ENCODE data around the gene SCN4B. TPM values are rescaled to one million over a fixed set of nuclear protein-coding genes. Genes with fewer than 3 reads are reported as not detected.

SCN4B gene
- total RNA-seq, 1 donor from 2014 or later, result 3.6 TPM

DNA sequence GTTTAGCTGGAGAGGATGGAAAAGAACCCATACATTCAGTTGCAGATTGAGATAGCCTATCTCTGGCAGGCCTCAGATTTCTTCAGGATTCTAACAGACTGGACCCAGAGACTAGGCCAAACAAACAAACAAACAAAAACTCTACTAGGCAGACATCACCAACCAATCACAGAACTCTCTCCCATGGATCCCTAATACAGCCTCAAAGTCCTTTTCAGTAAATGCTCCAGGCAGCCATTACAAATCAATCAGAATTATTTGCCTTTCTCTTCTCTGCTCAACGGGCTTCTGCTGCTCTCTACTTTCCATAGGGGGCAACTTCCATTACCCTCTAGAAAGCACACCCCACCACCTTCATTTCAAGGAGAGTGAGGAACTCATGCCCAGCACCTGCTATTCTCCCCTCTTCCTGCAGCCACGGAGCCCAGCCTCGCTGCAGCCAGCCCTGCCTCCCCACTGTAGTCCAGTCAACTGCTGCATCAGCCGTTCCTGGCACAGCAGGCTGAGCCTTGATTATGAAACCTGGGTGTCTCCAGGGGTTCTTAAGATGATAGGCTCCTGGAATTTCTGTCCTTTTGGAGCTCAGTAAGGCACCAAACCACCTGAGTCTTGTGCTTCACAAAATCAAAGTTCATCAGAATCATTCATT lies 46.8 kb downstream of the SCN4B start:
- DNase-seq (ENCODE audit: low spot score), result no peak
- no peak overlapping the region for H3K27ac Mint-ChIP-seq
- Histone ChIP-seq H3K9ac (no peak overlapping the region), H2AFZ (replicated peaks) (peak overlapping the region; percentile 96), H3K36me3 (no peaks in the 10 kb centered on the region), H3K27me3 (no peaks in the 10 kb centered on the region), H3K79me2 (ENCODE audit: low read depth) (no peaks in the 10 kb centered on the region), H3K4me2 (no peak overlapping the region), H3K27ac (no peak overlapping the region), H3F3A (ENCODE audit: low read depth) (no peaks in the 10 kb centered on the region), H3K4me1 (peaks cover 2% of the 10 kb centered on the region), H3K9me3 (ENCODE audit: low read depth) (no peaks in the 10 kb centered on the region), H3K4me3 (no peak overlapping the region), H4K20me1 (ENCODE audit: low read depth) (no peaks in the 10 kb centered on the region)
- H3K4me3 Mint-ChIP-seq, result no peak overlapping the region
- H3K9me3 Mint-ChIP-seq, result no peaks in the 10 kb centered on the region
- peaks cover 14% of the 10 kb centered on the region for H3K27me3 Mint-ChIP-seq (ENCODE audit: insufficient read depth, low read depth)
- no peaks in the 10 kb centered on the region for H3K36me3 Mint-ChIP-seq
- no peaks in the 10 kb centered on the region for H3K4me1 Mint-ChIP-seq
- TF ChIP-seq EZH2phosphoT487 (IDR thresholded peaks at IDR 0.05) (no peak), EZH2 (IDR thresholded peaks at IDR 0.05) (no peak)
- TF ChIP-seq, protein P1, sequence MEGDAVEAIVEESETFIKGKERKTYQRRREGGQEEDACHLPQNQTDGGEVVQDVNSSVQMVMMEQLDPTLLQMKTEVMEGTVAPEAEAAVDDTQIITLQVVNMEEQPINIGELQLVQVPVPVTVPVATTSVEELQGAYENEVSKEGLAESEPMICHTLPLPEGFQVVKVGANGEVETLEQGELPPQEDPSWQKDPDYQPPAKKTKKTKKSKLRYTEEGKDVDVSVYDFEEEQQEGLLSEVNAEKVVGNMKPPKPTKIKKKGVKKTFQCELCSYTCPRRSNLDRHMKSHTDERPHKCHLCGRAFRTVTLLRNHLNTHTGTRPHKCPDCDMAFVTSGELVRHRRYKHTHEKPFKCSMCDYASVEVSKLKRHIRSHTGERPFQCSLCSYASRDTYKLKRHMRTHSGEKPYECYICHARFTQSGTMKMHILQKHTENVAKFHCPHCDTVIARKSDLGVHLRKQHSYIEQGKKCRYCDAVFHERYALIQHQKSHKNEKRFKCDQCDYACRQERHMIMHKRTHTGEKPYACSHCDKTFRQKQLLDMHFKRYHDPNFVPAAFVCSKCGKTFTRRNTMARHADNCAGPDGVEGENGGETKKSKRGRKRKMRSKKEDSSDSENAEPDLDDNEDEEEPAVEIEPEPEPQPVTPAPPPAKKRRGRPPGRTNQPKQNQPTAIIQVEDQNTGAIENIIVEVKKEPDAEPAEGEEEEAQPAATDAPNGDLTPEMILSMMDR (IDR thresholded peaks at IDR 0.05), result no peak

DNA sequence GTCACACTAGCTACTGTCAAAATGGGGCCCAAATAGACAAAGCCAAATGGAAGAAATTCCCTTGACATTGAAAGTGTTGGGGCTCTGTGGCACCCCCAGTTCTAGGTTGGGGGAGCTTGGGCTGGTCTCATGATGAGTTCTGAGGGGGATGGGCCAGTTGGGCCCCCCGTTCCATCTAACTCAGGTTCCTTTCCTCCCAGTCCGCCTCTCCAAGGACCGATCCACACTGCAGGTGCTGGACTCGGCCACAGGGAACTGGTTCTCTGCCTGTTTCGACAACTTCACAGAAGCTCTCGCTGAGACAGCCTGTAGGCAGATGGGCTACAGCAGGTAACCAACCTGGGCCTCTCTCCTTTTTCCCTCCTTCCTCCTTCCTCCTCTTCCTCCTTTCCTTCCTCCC lies 48.1 kb downstream of the SCN4B start:
- Histone ChIP-seq H3K9ac (no peak overlapping the region), H3K4me1 (peaks cover 7% of the 10 kb centered on the region), H3K36me3 (no peaks in the 10 kb centered on the region), H3K79me2 (ENCODE audit: low read depth) (no peaks in the 10 kb centered on the region), H3K27me3 (no peaks in the 10 kb centered on the region), H2AFZ (replicated peaks) (no peak overlapping the region), H3F3A (ENCODE audit: low read depth) (no peaks in the 10 kb centered on the region), H4K20me1 (ENCODE audit: low read depth) (no peaks in the 10 kb centered on the region), H3K4me2 (no peak overlapping the region), H3K27ac (no peak overlapping the region), H3K9me3 (ENCODE audit: low read depth) (no peaks in the 10 kb centered on the region), H3K4me3 (no peak overlapping the region)
- H3K36me3 Mint-ChIP-seq, result no peaks in the 10 kb centered on the region
- no peak overlapping the region for H3K27ac Mint-ChIP-seq
- peaks cover 17% of the 10 kb centered on the region for H3K27me3 Mint-ChIP-seq (ENCODE audit: insufficient read depth, low read depth)
- peaks cover 5% of the 10 kb centered on the region for H3K4me1 Mint-ChIP-seq
- no peak for DNase-seq (ENCODE audit: low spot score)
- no peak for TF ChIP-seq EZH2phosphoT487 (IDR thresholded peaks at IDR 0.05)
- no peak for TF ChIP-seq EZH2 (IDR thresholded peaks at IDR 0.05)
- TF ChIP-seq, protein P1 (IDR thresholded peaks at IDR 0.05), result no peak
- H3K4me3 Mint-ChIP-seq, result no peak overlapping the region
- no peaks in the 10 kb centered on the region for H3K9me3 Mint-ChIP-seq

DNA sequence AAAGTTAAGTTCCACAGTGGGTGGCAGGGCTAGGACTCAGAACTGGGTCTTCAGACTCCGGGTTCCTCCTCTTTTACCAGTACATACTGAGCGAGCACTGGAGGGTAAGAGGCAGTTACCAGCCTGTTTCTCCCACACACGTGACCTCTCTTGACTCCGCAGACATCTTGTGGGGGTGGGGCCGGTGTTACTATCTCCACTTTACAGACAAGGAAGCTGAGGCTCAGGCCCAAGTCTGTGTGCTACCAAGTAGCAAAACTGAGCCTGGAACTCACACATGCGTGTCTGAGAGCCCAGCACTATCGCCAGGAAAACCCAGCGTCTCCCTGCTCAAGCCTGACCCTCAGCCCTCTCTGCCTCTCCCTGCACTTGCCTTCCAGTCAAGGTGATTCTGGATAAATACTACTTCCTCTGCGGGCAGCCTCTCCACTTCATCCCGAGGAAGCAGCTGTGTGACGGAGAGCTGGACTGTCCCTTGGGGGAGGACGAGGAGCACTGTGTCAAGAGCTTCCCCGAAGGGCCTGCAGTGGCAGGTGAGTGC lies 49.8 kb downstream of the SCN4B start:
- no peaks in the 10 kb centered on the region for H3K27me3 ChIP-seq
- TF ChIP-seq EZH2phosphoT487 (IDR thresholded peaks at IDR 0.05), result no peak
- TF ChIP-seq, protein P1 (IDR thresholded peaks at IDR 0.05), result no peak
- TF ChIP-seq EZH2 (IDR thresholded peaks at IDR 0.05), result no peak
- H3K4me3 Mint-ChIP-seq, result no peak overlapping the region
- H3K27ac Mint-ChIP-seq, result peak overlapping the region; percentile 37
- no peaks in the 10 kb centered on the region for H4K20me1 ChIP-seq (ENCODE audit: low read depth)
- H3K9me3 Mint-ChIP-seq, result no peaks in the 10 kb centered on the region
- no peak overlapping the region for H3K9ac ChIP-seq
- DNase-seq (ENCODE audit: low spot score), result no peak
- no peaks in the 10 kb centered on the region for H3K79me2 ChIP-seq (ENCODE audit: low read depth)
- H3K4me1 Mint-ChIP-seq, result peaks cover 16% of the 10 kb centered on the region
- no peak overlapping the region for H2AFZ ChIP-seq (replicated peaks)
- H3K9me3 ChIP-seq (ENCODE audit: low read depth), result no peaks in the 10 kb centered on the region
- no peaks in the 10 kb centered on the region for H3K36me3 Mint-ChIP-seq
- H3K27me3 Mint-ChIP-seq (ENCODE audit: insufficient read depth, low read depth), result peaks cover 21% of the 10 kb centered on the region
- no peak overlapping the region for H3K4me3 ChIP-seq
- H3F3A ChIP-seq (ENCODE audit: low read depth), result no peaks in the 10 kb centered on the region
- H3K27ac ChIP-seq, result no peak overlapping the region
- no peak overlapping the region for H3K4me2 ChIP-seq
- peaks cover 12% of the 10 kb centered on the region for H3K4me1 ChIP-seq
- no peaks in the 10 kb centered on the region for H3K36me3 ChIP-seq

All from neural progenitor cell (in vitro differentiated cells).